GM12891 (cell line): ENCODE measurements around the gene MKKS.

Experiments used
- PAX5 ChIP-seq: IDR thresholded peaks from 2 replicates; pipeline ENCODE4 v1.6.1; 2011; ENCODE audit warnings: low read length, moderate library complexity, mild to moderate bottlenecking; ENCODE audit not compliant: insufficient read depth, severe bottlenecking
- POLR2A ChIP-seq: IDR thresholded peaks from 2 replicates; pipeline ENCODE4 v1.6.1; 2011; ENCODE audit warnings: low read depth, low read length, control low read depth
- POLR2AphosphoS5 ChIP-seq: IDR thresholded peaks from 2 replicates; pipeline ENCODE4 v1.6.1; 2011; ENCODE audit warnings: low read depth, low read length, control low read depth
- POU2F2 ChIP-seq: IDR thresholded peaks from 2 replicates; pipeline ENCODE4 v1.6.1; 2011; ENCODE audit warnings: low read depth, mild to moderate bottlenecking, control low read depth, low read length, moderate library complexity
- SPI1 ChIP-seq: IDR thresholded peaks from 2 replicates; pipeline ENCODE4 v1.6.1; 2011; ENCODE audit warnings: low read depth, low read length, control low read depth
- TAF1 ChIP-seq: IDR thresholded peaks from 2 replicates; pipeline ENCODE4 v1.6.1; 2011; ENCODE audit warnings: low read depth, low read length, control low read depth

GRCh38 chr20:10352934-10353824 lies 80.8 kb downstream of the MKKS start:
- TF ChIP-seq POLR2AphosphoS5 = no peak
- TF ChIP-seq POLR2A = no peak
- TF ChIP-seq SPI1 = no peak
- no peak for TF ChIP-seq TAF1
- no peak for TF ChIP-seq POU2F2
- no peak for TF ChIP-seq PAX5
